GM15510 (cell line): ENCODE data around the gene PIGK.

Source experiments
- POLR2A ChIP-seq: IDR thresholded peaks from 3 replicates; pipeline ENCODE4 v1.6.1; 2011; ENCODE audit warnings: borderline replicate concordance; ENCODE audit not compliant: insufficient read length; ENCODE audit errors: extremely low read depth

The PIGK gene

GRCh38 chr1:77219166-77219887, at the start of gene PIGK:
PIGK (minus strand) TSS chr1:77219430; CDS start chr1:77219402, 28 bp downstream.
- peak; percentile 89 for TF ChIP-seq POLR2A

- no peak for TF ChIP-seq POLR2A
These were observed 47.8 kb upstream of the PIGK start for GRCh38 chr1:77267035-77267434.

DNA sequence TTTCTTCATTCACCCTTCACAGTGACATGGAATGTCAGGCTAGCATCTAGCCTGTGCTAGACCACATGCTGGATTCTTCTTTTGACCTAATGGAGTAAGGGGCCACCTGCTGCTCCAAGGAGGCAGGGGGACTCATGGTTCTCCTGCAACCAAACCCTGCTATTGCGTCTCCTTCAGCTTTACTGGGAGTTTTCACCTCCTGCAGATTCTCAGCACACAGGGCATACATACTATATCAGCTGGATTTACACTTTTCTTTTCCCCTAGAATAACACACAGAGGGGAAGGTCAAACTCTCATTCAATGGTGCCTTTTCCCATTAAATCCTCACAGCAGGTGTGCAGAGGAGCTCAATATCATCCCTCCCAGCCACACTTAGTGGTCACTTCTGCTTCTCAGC, 46.0 kb upstream of the PIGK start:
- TF ChIP-seq POLR2A = no peak

DNA sequence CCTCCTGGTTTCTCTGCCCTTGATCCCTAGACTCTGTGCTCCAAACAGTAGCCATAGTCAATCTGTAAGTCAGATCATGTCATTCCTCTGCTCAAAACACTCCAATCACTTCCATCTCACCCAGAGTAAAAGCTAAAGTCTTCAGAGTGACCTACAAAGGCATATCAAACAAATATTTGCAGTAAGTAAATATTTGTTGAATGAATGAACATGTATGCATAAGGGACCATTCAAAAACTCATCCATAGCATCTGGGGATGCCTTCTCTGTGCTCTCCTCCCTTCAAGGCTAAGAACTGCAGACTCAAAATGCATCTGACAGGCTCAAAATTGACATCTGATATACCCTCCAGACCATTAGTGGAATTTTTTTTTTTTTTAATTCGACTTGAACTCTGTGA, 44.5 kb upstream of the PIGK start:
- TF ChIP-seq POLR2A = no peak

DNA sequence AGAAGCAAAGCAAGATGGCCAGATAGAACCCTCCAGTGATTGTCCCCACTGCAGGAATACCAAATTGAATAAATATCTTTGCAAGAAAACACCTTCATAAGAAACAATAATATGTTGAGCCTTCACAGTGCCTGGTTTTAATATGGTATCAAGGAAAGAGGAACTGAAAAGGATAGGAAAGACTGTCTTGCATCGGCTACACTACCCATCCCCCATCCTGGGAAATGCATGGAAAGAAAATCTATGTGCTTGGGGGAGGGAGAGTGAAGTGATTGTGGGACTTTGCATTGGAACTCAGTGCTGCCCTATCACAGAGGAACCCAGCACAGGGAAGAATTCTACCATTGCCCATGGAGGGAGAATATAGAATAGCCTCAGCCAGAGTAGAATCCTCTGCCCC, 34.0 kb upstream of the PIGK start:
- TF ChIP-seq POLR2A = no peak

- TF ChIP-seq POLR2A = no peak
These were observed 30.9 kb upstream of the PIGK start for GRCh38 chr1:77250126-77250525.

DNA sequence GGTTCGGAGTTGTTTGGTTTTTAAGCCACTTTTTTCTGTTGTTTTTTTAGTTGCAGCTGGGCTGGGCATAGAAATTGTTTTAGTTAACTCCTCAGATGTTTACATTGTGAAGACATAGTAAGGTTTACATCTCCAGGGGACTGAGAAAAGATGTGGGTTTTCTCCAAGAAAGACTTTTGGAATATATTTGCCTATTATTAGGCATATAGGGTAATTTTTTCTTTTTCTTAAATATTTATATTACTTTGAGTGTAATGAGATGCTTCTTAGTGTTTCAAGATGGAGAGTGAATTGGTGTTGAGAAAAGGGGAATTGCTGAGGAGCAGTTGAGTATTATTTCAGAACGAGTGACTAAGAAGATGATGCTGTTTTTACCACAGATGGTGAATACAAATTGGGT, 26.6 kb upstream of the PIGK start:
- TF ChIP-seq POLR2A = no peak

- TF ChIP-seq POLR2A = no peak
These were observed 20.1 kb upstream of the PIGK start for GRCh38 chr1:77239311-77239710.

GRCh38 chr1:77238462-77238861, 19.2 kb upstream of the PIGK start:
- no peak for TF ChIP-seq POLR2A

GRCh38 chr1:77234943-77235342, 15.7 kb upstream of the PIGK start:
- no peak for TF ChIP-seq POLR2A

DNA sequence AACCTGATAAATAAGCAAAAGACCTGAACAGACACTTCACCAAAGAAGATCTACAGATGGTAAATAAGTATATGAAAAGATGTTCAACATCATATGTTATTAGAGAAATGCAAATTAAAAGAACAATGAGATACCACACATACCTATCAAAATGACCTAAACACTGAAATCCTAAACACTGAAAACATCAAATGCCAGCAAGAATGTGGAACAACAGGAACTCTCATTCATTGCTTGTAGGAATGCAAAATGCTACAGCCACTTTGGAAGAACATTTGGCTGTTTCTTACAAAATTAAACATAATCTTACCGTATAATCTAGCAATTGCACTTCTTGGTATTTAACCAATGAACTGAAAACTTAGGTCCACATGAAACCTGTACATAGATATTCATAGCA, 14.9 kb upstream of the PIGK start:
- TF ChIP-seq POLR2A = no peak

GRCh38 chr1:77232829-77233228, 13.6 kb upstream of the PIGK start:
- no peak for TF ChIP-seq POLR2A

- TF ChIP-seq POLR2A = no peak
These were observed 10.8 kb upstream of the PIGK start for GRCh38 chr1:77230051-77230450.

DNA sequence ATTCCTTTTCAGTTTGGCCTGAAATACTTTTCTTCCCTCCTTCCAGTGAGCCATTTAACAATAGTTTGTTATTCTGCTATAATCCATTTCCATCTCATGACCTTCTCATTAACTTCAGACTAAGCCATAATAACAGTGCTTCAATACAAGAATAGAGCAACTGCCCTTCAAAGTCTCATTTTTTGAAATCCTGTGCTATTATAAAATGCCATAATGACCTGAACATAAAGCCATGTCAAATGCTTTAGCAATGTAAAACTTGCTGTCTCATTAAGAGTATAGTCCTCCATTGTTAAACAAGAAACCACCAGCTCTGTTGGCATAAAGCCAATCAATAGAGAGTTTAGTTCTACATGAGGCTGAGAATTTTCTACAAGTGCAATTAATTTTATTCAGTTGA, 9.6 kb upstream of the PIGK start:
- no peak for TF ChIP-seq POLR2A

GRCh38 chr1:77227381-77227780, 8.2 kb upstream of the PIGK start:
- no peak for TF ChIP-seq POLR2A

- TF ChIP-seq POLR2A = no peak
These were observed 3.3 kb upstream of the PIGK start for GRCh38 chr1:77222496-77222895.

GRCh38 chr1:77220687-77221463, 1.6 kb upstream of the PIGK start:
- TF ChIP-seq POLR2A = no peak

DNA sequence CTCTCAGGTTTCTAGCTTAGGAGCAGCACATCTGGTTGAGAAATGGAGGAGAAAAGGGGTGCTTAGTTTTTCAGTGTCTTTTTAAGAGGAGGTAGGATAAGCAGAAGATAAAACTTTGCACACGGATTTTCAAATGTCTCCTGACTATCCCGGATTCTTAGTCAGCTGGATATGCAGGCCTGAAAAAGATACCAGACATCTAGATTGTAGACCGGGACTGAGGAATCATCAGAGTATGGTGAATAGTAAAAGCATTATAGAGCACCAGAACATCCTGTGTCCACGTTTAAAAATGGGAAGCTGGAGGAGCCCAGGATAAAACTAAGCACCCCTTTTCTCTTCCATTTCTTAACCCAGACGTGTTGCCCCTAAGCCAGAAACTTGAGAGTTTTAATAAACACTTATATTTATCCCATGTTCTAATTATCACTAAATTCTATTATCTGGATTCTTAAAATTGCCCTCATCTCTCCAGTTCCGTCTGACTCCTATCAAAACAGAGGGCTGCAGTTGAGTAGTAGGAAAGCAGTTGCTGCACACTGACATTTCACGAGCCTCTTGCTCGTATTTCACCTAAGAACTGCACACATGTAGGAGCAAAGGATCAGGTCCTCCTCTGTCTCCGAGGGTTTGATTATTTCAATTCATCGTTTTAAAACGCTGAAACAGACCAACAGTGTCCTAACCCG, 609 bp downstream of the PIGK start:
- no peak for TF ChIP-seq POLR2A
